ENCODE measurements around the gene HNMT. TPM values are rescaled to one million over a fixed set of nuclear protein-coding genes. Genes with fewer than 3 reads are reported as not detected.
A peak's percentile ranks its signal among the peaks of the same experiment; 100 is the strongest.

HNMT gene
- total and polyA plus RNA-seq, 2 of the 13 experiments (the other 11 are each of a cell fraction or from before 2014, with no cell fraction given), result 279 to 309 TPM

- H3K79me2 ChIP-seq (ENCODE audit: insufficient read depth, low read length), result peaks cover 28% of the 10 kb centered on the region
- H3K4me1 ChIP-seq (ENCODE audit: insufficient read depth, low read length), result peaks cover 97% of the 10 kb centered on the region
- peak overlapping the region; percentile 83; the same call in 1 of the 2 replicates for H3K9ac ChIP-seq (ENCODE audit: insufficient read depth, low read depth, low read length)
- no peak for FAIRE-seq
- in situ Hi-C loops (cut with HindIII; ENCODE audit: extremely low pct_ligation_motif_present, low pct_unique_long_range_greater_than_20kb), result no loop called here
- no peaks in the 10 kb centered on the region for H4K20me1 ChIP-seq (ENCODE audit: insufficient read depth, low read length)
- H3K27ac ChIP-seq (ENCODE audit: extremely low read length, insufficient read depth, low read length), result peak overlapping the region; percentile 99
- H3K9me3 ChIP-seq (ENCODE audit: low read length), result peaks cover 3% of the 10 kb centered on the region; the same call in 1 of the 2 replicates
- DNase-seq (ENCODE audit: low spot score), result no peak
- peak overlapping the region; percentile 84 for H3K4me2 ChIP-seq (ENCODE audit: low read depth, low read length)
- ChIA-PET CTCF (ENCODE audit: low intra/inter-chr PET ratio, low total read pairs) (no interaction called here), POLR2A (interaction anchor here (1.2 to 19.0 kb wide), 4 partner anchors 11 to 785 kb away, joined by 3 to 733 read pairs (median 19); partner anchors contain the start of gene HNMT)
- H3K4me3 ChIP-seq (replicated peaks in 1 of 3; ENCODE audit: insufficient read depth in 1 of 3, low read depth in 2 of 3, low read length in 3 of 3), result peak overlapping the region in 2 of 3 experiments; percentile 58 to 60; a peak in 1 of 6 replicates
- intact Hi-C loops (cut with micrococcal nuclease; ENCODE audit: unreplicated experiment), result no loop called here
- H3K27me3 ChIP-seq (ENCODE audit: control insufficient read depth in 1 of 2, insufficient read depth in 2 of 2, low read length in 2 of 2), result no peaks in the 10 kb centered on the region
- no peak overlapping the region for H2AFZ ChIP-seq (ENCODE audit: low read length)
- 67% methylated on average over 4 of the region's 4 CpGs for WGBS (ENCODE audit: low lambda C conversion rate)
- H3K36me3 ChIP-seq (replicated peaks in 1 of 2; ENCODE audit: control insufficient read depth in 1 of 2, insufficient read depth in 2 of 2, low read length in 2 of 2), result no peaks in the 10 kb centered on the region
- BruUV-seq (replicated peaks), result no TSS peak
- no peak for ATAC-seq
- no peak for TF ChIP-seq AKAP8 (CRISPR knock-in tag; IDR thresholded peaks at IDR 0.05)
- no peak for TF ChIP-seq RERE (CRISPR knock-in tag; IDR thresholded peaks at IDR 0.05; ENCODE audit: low read depth)
- no peak for TF ChIP-seq KDM1A (CRISPR knock-in tag; IDR thresholded peaks at IDR 0.05)
- TF ChIP-seq CEBPG (CRISPR knock-in tag; IDR thresholded peaks at IDR 0.05), result peak; percentile 77
- TF ChIP-seq RARG (CRISPR knock-in tag; IDR thresholded peaks at IDR 0.05; ENCODE audit: low read depth), result no peak
- TF ChIP-seq NCOA2 (CRISPR knock-in tag; IDR thresholded peaks at IDR 0.05), result no peak
- no peak for TF ChIP-seq GLI4 (CRISPR knock-in tag; IDR thresholded peaks at IDR 0.05; ENCODE audit: borderline replicate concordance)
- TF ChIP-seq REL (CRISPR knock-in tag; conservative IDR thresholded peaks at IDR 0.05), result no peak
- peak; percentile 19; the same call in 1 of the 2 replicates for TF ChIP-seq MED1 (CRISPR knock-in tag; IDR thresholded peaks at IDR 0.05)
- 0 out of 2 replicates have a peak, but pooled peaks have one; percentile 38 for TF ChIP-seq ZSCAN22 (CRISPR knock-in tag; IDR thresholded peaks at IDR 0.05)
- TF ChIP-seq ZNF33B (CRISPR knock-in tag; IDR thresholded peaks at IDR 0.05), result no peak
- TF ChIP-seq NFIC (IDR thresholded peaks at IDR 0.05; ENCODE audit: low read length), result peak; percentile 37; the same call in 1 of the 2 replicates
- no peak for TF ChIP-seq ZNF7 (CRISPR knock-in tag; IDR thresholded peaks at IDR 0.05)
- TF ChIP-seq IKZF5 (CRISPR knock-in tag; IDR thresholded peaks at IDR 0.05), result no peak
- no peak for TF ChIP-seq ZSCAN21 (CRISPR knock-in tag; IDR thresholded peaks at IDR 0.05; ENCODE audit: borderline replicate concordance)
- TF ChIP-seq ZSCAN30 (CRISPR knock-in tag; IDR thresholded peaks at IDR 0.05), result no peak
- TF ChIP-seq ZNF543 (CRISPR knock-in tag; IDR thresholded peaks at IDR 0.05), result 0 out of 2 replicates have a peak, but pooled peaks have one; percentile 26
- no peak for TF ChIP-seq ATF3 (CRISPR knock-in tag; IDR thresholded peaks at IDR 0.05)
- TF ChIP-seq TBP (CRISPR knock-in tag; IDR thresholded peaks at IDR 0.05), result no peak
- no peak for TF ChIP-seq E2F1 (CRISPR knock-in tag; IDR thresholded peaks at IDR 0.05)
Observed at GRCh38 chr2:137940154-137940553, 24.1 kb upstream of the HNMT start.

Measured in HepG2 (cell line).